AG09319 (cell line): ENCODE results near the gene COL26A1.

Experiments used
- DNase-seq: peaks from one replicate; pipeline ENCODE4 v3.0.0-alpha.2; 2010; ENCODE audit warnings: low read depth; ENCODE audit errors: extremely low read depth
- CTCF ChIP-seq: IDR thresholded peaks from 2 replicates; pipeline ENCODE4 v1.5.1; 2011; ENCODE audit warnings: low read depth, mild to moderate bottlenecking, inconsistent platforms, low read length, moderate library complexity

Gene COL26A1

GRCh38 chr7:101519324-101520023, 156.8 kb downstream of the COL26A1 start:
- DNase-seq, result peak; percentile 87
- TF ChIP-seq CTCF, result no peak

GRCh38 chr7:101521430-101521925, 158.8 kb downstream of the COL26A1 start:
- DNase-seq, result no peak
- TF ChIP-seq CTCF, result no peak

GRCh38 chr7:101522021-101522420, 159.3 kb downstream of the COL26A1 start:
- no peak for DNase-seq
- no peak for TF ChIP-seq CTCF

- DNase-seq, result no peak
- no peak; the same call in none of the 2 replicates for TF ChIP-seq CTCF
These were observed 165.4 kb downstream of the COL26A1 start for GRCh38 chr7:101527844-101528667.

- TF ChIP-seq CTCF, result no peak
- no peak for DNase-seq
These were observed 166.9 kb downstream of the COL26A1 start for GRCh38 chr7:101529560-101529959.

GRCh38 chr7:101531726-101532357, 169.2 kb downstream of the COL26A1 start:
- DNase-seq, result no peak
- no peak for TF ChIP-seq CTCF
